HPDE6-E6E7 (cell line): ENCODE results near the gene PRRX1.

Experiments
- DNase-seq: peaks from one replicate; pipeline ENCODE4 v3.0.0; 2011; ENCODE audit warnings: missing footprints; ENCODE audit errors: extremely low spot score

Gene PRRX1

GRCh38 chr1:170664828-170665612 lies 1.1 kb downstream of the PRRX1 start:
- no peak for DNase-seq

GRCh38 chr1:170665629-170666028 lies 1.7 kb downstream of the PRRX1 start:
- DNase-seq: no peak

GRCh38 chr1:170666541-170667254 lies 2.8 kb downstream of the PRRX1 start:
- no peak for DNase-seq

GRCh38 chr1:170668209-170669106 lies 4.5 kb downstream of the PRRX1 start:
- no peak for DNase-seq

- no peak for DNase-seq
Observed at GRCh38 chr1:170669107-170669445, 5.1 kb downstream of the PRRX1 start.

GRCh38 chr1:170669586-170670530 lies 5.9 kb downstream of the PRRX1 start:
- DNase-seq: no peak

GRCh38 chr1:170670802-170671628 lies 7.1 kb downstream of the PRRX1 start:
- no peak for DNase-seq

GRCh38 chr1:170671629-170671963 lies 7.7 kb downstream of the PRRX1 start:
- no peak for DNase-seq

GRCh38 chr1:170672316-170672715 lies 8.4 kb downstream of the PRRX1 start:
- no peak for DNase-seq

GRCh38 chr1:170674239-170674638 lies 10.3 kb downstream of the PRRX1 start:
- DNase-seq: no peak

- DNase-seq: no peak
Observed at GRCh38 chr1:170674986-170675385, 11.1 kb downstream of the PRRX1 start.

- no peak for DNase-seq
Observed at GRCh38 chr1:170675865-170676264, 11.9 kb downstream of the PRRX1 start.

GRCh38 chr1:170676628-170677027 lies 12.7 kb downstream of the PRRX1 start:
- DNase-seq: no peak

GRCh38 chr1:170678027-170678600 lies 14.2 kb downstream of the PRRX1 start:
- DNase-seq: no peak

- no peak for DNase-seq
Observed at GRCh38 chr1:170680428-170680827, 16.5 kb downstream of the PRRX1 start.

GRCh38 chr1:170682169-170682568 lies 18.2 kb downstream of the PRRX1 start:
- DNase-seq: no peak

GRCh38 chr1:170682809-170683208 lies 18.9 kb downstream of the PRRX1 start:
- DNase-seq: no peak

GRCh38 chr1:170685166-170685565 lies 21.2 kb downstream of the PRRX1 start:
- no peak for DNase-seq

- no peak for DNase-seq
Observed at GRCh38 chr1:170686291-170686690, 22.4 kb downstream of the PRRX1 start.

GRCh38 chr1:170687621-170688020 lies 23.7 kb downstream of the PRRX1 start:
- no peak for DNase-seq
